IMR-90 (cell line): ENCODE results near the gene DOK4.

Experiments used
- CEBPB ChIP-seq: IDR thresholded peaks from 2 replicates; pipeline ENCODE4 v1.6.1; 2012; ENCODE audit warnings: low read depth, low read length, improper control_type of control experiment
- CTCF ChIP-seq: conservative IDR thresholded peaks from 2 replicates; pipeline ENCODE4 v1.5.1; 2012; ENCODE audit warnings: mild to moderate bottlenecking, low read depth, low read length, improper control_type of control experiment
- POLR2A ChIP-seq: IDR thresholded peaks from 2 replicates; pipeline ENCODE4 v1.6.1; 2012; ENCODE audit warnings: mild to moderate bottlenecking, low read depth, low read length
- RAD21 ChIP-seq: IDR thresholded peaks from 2 replicates; pipeline ENCODE4 v1.6.1; 2012; ENCODE audit warnings: low read length, improper control_type of control experiment
- RCOR1 ChIP-seq: IDR thresholded peaks from 2 replicates; pipeline ENCODE4 v1.6.1; 2012; ENCODE audit warnings: mild to moderate bottlenecking, low read length, improper control_type of control experiment; ENCODE audit not compliant: insufficient replicate concordance
- SMC3 ChIP-seq: fragments of 150-350 bp; IDR thresholded peaks from 2 replicates; pipeline ENCODE4 v1.6.1; 2016; ENCODE audit warnings: low read depth, mild to moderate bottlenecking, antibody characterized with exemption, low read length, moderate library complexity
- USF2 ChIP-seq: fragments of 150-350 bp; IDR thresholded peaks from 2 replicates; pipeline ENCODE4 v1.6.1; 2017; ENCODE audit warnings: mild to moderate bottlenecking, antibody characterized with exemption, low read length, low read depth

- no peak for TF ChIP-seq RAD21
- no peak for TF ChIP-seq CTCF
- TF ChIP-seq RCOR1: no peak
- no peak for TF ChIP-seq POLR2A
- TF ChIP-seq SMC3: no peak
- no peak for TF ChIP-seq USF2
- no peak for TF ChIP-seq CEBPB
Measured at GRCh38 chr16:57473906-57474305, 12.4 kb downstream of the DOK4 start.
